GM12801 (cell line): ENCODE data around the gene TCAP.

Experiments used
- TF ChIP-seq, protein P1 (sequence below): IDR thresholded peaks from one replicate; pipeline ENCODE4 v1.5.1; 2011; ENCODE audit warnings: control low read depth; ENCODE audit not compliant: insufficient read length; ENCODE audit errors: extremely low read depth

TCAP gene

DNA sequence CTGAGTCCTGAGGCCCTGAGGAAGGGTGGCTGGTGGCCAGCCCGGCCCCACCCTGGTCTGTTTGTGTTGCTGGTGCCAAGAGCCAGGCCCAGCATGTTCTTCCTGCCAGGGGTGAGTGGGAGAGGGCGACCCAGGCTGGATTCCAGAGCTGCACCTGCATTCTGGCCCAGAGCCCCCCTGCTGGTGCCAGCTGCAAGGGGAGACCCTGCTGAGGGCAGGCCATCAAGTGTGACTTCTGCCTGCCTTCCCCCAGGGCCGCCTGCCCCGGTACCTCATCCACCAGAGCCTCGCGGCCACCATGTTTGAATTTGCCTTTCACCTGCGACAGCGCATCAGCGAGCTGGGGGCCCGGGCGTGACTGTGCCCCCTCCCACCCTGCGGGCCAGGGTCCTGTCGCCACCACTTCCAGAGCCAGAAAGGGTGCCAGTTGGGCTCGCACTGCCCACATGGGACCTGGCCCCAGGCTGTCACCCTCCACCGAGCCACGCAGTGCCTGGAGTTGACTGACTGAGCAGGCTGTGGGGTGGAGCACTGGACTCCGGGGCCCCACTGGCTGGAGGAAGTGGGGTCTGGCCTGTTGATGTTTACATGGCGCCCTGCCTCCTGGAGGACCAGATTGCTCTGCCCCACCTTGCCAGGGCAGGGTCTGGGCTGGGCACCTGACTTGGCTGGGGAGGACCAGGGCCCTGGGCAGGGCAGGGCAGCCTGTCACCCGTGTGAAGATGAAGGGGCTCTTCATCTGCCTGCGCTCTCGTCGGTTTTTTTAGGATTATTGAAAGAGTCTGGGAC, 2.4 kb upstream of the TCAP start:
- TF ChIP-seq, protein P1, sequence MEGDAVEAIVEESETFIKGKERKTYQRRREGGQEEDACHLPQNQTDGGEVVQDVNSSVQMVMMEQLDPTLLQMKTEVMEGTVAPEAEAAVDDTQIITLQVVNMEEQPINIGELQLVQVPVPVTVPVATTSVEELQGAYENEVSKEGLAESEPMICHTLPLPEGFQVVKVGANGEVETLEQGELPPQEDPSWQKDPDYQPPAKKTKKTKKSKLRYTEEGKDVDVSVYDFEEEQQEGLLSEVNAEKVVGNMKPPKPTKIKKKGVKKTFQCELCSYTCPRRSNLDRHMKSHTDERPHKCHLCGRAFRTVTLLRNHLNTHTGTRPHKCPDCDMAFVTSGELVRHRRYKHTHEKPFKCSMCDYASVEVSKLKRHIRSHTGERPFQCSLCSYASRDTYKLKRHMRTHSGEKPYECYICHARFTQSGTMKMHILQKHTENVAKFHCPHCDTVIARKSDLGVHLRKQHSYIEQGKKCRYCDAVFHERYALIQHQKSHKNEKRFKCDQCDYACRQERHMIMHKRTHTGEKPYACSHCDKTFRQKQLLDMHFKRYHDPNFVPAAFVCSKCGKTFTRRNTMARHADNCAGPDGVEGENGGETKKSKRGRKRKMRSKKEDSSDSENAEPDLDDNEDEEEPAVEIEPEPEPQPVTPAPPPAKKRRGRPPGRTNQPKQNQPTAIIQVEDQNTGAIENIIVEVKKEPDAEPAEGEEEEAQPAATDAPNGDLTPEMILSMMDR: no peak

DNA sequence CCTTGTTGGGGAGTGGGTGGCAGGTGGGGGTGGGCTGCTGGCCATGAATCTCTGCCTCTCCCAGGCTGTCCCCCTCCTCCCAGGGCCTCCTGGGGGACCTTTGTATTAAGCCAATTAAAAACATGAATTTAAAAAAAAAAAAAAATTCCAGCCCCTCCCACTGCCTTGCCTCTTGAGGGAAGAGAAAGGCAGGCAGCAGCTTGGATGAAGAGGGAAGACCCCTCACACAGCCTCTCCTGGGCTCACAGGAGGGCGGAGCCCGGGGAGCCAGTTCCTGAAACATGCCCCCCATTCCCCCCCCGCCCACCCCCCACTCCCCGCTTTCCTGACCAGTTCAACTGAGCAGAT, 1.8 kb upstream of the TCAP start:
- TF ChIP-seq, protein P1: no peak

- TF ChIP-seq, protein P1: no peak
Observed at GRCh38 chr17:39663688-39664580, 1.2 kb upstream of the TCAP start.

DNA sequence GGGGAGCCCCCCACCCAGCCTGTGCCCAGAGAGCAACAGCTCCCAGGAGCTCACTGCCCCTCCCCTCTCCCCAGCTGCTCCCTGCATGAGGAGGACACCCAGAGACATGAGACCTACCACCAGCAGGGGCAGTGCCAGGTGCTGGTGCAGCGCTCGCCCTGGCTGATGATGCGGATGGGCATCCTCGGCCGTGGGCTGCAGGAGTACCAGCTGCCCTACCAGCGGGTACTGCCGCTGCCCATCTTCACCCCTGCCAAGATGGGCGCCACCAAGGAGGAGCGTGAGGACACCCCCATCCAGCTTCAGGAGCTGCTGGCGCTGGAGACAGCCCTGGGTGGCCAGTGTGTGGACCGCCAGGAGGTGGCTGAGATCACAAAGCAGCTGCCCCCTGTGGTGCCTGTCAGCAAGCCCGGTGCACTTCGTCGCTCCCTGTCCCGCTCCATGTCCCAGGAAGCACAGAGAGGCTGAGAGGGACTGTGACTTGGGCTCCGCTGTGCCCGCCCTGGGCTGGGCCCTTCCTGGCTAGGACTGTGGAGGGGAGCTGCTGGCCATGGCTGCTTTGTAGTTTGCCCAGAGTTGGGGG, 584 bp downstream of the TCAP start:
- TF ChIP-seq, protein P1: no peak

DNA sequence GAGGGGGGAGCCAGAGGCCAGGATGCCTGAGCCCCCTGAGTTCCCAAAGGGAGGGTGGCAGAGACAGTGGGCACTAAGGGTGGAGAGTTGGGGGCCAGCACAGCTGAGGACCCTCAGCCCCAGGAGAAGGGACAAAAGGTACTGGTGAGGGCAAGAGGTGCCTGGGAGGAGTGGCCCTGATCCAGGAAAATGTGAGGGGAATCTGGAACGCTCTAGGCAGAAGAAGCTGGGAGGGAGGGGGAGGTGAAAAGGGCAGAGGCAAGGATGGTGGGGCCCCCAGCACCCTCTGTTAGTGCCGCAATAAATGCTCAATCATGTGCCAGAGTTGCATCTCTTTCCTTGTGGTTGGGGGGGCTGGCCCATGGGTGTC, 1.1 kb downstream of the TCAP start:
- TF ChIP-seq, protein P1: no peak

DNA sequence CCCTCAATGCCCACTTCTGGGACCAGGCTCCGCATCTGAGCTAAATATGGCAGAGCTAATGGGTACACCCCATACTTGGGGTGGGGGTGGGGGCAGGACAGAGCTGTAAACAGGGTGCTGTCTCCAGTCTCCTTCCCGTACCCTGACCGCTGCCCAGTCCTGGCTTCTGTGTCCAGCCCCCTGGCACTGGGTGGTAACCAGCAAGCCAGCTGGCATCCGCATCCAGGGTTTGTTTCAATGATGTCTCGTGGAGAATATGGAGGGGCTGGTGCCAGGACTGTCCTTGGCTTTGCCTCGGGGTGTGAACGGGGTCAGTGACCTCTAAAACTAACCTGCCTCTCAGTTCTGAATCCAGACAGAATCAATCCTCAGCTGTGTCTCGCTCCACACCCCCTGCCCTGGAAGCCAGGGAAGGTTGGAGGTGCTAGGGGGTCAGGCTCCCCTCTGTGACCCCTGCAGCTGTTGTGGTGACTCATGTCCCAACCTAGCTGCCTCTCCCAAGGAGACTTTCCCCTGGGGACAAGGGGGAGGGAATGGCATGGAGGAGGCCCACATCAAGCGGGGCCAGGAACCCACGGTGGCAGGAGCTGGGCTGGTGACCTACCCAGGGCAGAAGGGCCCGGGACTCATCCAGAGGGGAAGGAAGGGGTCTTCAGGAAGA, 1.6 kb downstream of the TCAP start:
- TF ChIP-seq, protein P1: no peak
